ENCODE data around the gene PIN1.
"Not testable (repeated sequence)": the region's sequence is repeated elsewhere in the genome, so short reads cannot be mapped to it uniquely, and the experiment has no call there.

The PIN1 gene

DNA sequence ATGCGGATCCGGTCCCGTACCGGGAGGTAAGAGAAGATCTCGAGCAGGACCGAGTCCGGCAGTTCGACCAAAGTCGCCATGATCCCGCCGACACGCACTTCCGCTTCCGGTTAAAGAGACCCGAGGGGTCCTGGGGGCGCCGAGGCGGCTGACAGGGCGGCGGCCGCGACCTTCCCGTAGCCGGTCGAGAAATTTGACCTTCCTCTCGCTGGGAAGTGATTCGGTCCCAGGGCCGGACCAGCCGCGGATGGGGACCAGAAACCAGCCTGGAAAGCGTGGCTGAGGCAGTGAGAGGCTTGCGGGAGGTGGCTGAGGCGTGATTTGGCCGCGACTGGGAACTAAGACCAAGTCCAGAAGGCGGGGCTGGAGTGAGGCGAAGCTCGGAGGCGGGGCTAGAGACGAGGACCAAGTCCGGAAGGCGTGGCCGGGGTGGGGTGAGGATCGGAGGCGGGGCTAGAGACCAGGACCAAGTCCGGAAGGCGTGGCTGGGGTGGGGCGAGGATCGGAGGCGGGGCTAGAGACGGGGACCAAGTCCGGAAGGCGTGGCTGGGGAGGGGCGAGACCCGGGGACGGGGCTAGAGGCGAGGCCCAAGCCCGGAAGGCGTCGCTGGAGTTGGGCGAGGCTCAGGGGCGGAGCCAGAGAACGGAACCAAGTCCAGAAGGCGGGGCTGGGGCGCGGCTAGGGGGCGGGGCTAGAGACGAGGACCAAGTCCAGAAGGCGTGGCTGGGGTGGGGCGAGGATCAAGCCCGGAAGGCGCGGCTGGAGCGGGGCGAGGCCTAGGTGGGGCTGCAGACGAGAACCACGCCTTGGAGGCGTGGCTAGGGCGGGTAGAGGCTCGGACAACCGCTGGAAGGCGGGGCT is 16.2 kb upstream of the PIN1 start, which contains the start of gene FBXL12:
Gene FBXL12, minus strand, starts transcription at position 346 of the 862 bp plus-strand sequence. Its CDS starts 266 bp downstream, at position 80.
- peak; percentile 97 for DNase-seq

DNA sequence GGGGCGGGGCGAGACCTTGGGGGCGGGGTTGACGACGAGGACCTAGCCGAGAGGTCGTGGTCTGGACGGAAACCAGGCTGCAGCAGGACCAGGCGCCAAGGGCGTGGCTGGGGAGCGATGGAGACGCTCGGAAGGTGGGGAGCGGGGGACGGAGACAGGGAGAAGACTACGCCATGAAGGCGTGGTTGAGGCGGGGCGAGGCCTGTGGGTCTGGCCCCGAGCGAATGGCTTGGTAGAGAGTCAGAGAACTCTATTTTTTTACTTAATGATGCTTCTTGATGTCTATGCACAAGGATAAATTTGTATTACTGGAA is 15.6 kb upstream of the PIN1 start:
- no peak for DNase-seq

DNA sequence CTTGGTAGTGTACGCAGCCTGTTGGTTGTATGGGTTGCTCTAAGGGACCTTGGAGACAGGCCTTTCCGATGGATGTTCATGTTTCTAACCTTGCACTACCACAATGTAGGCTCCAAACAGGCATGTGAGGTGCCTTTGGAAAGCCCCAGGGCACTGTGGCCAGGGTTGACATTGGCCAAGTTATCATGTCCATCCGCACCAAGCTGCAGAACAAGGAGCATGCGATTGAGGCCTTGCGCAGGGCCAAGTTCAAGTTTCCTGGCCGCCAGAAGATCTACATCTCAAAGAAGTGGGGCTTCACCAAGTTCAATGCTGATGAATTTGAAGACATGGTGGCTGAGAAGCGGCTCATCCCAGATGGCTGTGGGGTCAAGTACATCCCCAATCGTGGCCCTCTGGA is 15.1 kb upstream of the PIN1 start:
- not testable (repeated sequence) for DNase-seq

DNA sequence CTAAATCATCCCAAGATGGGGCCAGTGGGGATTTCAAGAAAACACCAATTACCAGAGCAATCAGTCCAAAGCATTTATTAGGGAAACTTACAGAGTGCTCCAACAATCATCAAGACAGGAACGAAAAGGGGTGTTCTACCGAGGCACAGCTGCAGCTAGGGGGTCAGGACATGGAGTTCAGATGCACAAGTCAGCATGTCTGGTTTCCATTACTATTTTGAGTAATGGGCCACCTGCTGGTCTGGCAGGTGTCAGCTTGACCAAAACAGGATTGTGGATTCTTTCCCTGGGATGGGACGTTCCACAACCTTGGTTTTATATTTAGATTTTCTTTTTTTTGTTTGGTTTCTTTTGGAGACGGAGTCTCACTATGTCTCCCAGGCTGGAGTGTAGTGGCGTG is 11.3 kb upstream of the PIN1 start:
- no peak for DNase-seq

DNA sequence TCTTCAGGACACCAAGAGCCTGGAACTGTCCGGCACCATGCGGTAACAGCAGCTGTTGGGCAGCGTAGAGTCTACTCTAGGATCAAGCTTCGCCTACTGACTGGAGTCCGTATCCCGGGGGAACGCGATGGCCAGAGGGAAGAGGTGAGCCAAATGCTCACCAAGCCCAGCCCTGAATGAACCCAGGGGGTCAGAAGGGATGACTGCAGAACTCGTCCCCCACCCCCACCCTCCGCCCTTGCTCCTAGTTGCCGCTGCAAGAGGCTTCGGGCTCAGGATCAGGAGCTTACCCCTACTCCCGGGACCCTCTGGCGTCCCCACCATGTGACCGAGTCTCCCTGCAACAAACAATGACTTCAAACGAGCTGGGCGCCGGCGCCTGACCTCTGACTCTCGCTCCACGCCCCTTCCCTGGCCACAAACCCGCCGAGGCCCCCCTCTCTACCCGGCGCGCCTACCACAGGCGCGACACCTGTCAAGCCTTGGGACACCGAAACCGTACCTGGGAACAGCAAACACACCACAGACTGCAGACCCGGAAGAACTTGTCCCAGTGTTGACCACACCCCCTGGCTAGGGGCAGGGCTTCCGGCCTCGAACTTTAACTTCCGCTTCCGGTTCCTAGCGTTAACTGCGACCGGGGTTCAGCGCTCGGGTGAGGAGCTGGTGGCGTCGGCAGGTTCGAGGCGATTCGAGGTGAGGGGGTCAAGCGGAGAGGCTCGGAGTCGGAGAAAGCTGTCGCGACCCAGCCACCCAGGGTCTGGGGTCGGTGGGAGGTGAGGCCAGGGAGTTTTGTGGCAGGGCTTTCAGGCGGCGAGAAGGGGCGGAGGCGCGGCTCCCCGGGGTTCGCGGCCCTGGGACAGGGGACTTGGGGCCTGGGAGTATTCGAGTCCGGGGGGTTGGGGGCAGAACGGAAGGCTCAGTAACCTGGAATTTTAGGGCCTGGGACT is 7.6 kb upstream of the PIN1 start, which contains the start of gene UBL5:
Gene UBL5, plus strand, starts transcription at position 630 of the 950 bp plus-strand sequence. CDS start 420 bp downstream, outside the sequence.
- peak; percentile 75 for DNase-seq

DNA sequence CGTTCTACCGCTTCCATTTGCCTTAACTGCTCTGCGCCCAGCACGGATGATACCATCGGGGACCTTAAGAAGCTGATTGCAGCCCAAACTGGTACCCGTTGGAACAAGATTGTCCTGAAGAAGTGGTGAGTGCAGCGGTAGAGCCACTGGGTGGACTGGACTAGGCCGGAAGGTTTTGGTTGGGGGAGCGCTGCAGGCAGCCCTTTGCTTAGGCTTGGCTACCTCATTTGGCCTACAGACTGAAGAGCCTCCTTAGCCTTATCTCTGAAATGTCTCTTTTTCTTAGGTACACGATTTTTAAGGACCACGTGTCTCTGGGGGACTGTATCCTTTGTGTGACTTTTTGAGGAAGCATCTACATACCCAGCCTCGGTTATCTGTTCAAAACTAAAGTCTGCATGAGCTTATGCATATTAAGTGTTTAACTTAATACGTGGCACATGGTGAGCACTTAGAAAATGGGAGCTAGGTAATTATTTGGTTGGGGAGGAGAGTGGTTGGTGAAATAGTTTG is 6.5 kb upstream of the PIN1 start:
- no peak for DNase-seq

DNA sequence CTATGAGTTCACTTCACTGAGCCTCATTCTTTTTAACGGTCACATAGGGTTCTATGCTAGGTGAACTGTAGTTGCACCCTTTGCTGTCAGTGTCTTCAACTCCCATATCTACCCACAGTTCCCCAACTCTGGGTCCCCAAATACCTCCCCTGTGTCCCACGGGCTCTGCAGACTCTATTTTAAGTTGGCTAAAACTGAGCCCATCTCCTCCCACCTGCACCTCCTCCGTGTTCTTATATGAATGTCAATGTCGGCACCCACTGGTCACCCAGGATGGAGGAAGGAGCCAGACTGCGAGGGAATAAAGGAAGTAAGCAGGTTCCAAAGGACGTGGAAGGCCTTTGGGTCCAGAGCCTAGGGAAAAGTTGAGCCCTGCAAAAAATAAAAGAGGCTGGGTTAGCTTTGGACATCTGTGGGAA is 802 bp upstream of the PIN1 start:
- DNase-seq: no peak

DNA sequence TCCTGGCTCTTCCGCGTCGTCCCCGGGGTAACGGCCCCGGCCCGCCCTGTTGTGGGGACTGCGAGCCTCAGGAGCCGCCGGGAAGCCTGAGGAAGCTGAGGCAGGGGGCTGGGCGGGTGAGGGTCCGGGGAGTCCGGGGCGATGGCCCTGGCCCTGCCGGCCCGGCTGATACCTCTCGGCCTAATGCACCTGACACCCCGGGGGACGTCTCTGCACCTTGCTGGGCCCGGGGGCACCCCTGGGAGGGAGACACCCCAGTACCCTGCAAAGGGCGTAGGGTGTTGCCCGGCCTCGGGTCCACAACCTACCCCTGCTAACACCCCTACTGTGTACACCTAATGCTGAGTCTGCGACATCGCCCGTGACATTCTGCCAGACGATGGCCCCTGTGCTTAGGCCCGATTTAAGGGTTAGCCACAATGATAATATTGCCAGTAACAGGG is 410 bp downstream of the PIN1 start:
- no peak for DNase-seq

DNA sequence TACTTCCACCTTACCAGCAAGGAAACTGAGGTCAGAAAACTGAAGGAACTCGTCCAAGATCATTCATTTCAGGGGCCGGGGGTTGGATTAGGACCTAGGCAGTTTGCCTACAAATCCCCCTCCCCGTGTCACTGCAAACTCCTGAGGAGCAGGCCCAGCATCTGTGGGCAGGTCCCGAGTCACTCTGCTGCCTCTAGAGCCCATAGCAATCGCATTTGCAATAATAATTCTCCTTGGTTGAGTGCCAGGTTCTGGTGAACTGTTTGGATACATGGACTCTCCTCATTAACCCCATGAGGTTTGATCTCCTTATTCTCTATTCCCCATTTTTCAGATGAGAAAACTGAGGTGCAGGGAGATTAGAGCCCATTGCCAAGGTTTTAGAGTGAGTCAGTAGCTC is 903 bp downstream of the PIN1 start:
- peak; percentile 15 for DNase-seq

DNA sequence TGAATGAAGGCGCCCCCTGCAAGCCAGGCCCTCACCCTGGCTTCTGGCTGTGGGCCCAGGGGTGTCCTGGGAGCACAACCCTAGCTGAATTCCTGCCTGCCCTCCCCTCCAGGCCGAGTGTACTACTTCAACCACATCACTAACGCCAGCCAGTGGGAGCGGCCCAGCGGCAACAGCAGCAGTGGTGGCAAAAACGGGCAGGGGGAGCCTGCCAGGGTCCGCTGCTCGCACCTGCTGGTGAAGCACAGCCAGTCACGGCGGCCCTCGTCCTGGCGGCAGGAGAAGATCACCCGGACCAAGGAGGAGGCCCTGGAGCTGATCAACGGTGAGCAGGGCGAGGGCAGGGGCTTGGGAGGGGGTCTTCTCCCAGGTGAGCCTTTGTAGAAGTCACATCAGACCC is 3.2 kb downstream of the PIN1 start:
- no peak for DNase-seq

DNA sequence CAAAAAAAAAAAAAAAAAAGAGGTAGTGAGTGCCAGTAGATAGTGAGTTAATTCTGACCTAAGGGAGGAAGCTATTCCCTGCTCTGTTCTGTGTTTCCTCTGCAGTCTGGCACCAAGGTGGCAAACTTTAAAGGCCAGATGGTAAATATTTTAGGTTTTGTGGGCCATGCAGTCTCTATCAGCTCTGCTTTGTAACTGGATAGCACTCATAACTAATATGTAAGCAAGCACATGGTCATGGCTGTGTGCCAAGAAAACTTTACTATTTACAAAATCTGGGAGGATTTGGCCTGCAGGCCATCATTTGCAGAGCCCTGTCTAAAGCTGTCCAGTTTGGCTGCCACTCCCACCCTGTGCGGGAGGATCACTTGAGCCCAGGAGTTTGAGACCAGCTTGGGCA is 4.3 kb downstream of the PIN1 start:
- no peak for DNase-seq

DNA sequence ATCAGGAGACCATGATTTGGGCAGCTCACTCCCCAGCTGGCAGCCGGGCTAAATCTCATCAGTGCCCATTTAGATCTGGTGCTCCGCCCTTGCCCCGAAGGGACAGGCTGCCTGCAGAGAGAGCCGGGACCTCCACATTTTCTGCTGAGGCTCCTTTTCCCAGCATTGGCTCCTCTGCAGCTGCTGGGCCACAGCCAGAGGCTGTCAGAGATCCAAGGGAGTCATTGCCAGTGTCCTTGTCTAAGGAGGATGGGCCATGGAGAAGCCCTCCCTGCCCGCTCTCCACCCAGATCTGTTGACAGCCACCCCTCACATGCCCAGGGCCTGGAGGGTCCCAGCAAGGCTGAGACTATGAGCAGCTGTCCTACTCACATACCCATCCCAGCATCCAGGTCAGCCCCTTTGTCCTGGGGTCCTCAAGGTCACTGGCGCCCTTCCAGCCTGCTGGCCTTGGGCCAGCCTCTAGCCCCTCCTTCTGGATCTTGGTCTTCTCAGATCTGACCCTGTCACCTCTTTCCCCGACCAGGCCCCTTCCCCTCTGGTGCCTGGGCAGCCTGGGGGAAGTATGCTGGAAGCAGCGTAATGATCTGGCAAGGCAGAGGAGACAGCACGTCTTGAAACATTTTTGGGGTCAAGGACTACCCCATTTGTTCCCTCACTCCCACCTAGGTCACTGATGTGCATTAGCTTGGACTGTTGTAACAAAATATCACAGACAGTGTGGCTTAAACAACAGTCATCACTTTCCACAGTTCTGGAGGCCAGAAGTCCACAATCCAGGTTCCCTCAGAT is 7.9 kb downstream of the PIN1 start:
- DNase-seq: no peak

DNA sequence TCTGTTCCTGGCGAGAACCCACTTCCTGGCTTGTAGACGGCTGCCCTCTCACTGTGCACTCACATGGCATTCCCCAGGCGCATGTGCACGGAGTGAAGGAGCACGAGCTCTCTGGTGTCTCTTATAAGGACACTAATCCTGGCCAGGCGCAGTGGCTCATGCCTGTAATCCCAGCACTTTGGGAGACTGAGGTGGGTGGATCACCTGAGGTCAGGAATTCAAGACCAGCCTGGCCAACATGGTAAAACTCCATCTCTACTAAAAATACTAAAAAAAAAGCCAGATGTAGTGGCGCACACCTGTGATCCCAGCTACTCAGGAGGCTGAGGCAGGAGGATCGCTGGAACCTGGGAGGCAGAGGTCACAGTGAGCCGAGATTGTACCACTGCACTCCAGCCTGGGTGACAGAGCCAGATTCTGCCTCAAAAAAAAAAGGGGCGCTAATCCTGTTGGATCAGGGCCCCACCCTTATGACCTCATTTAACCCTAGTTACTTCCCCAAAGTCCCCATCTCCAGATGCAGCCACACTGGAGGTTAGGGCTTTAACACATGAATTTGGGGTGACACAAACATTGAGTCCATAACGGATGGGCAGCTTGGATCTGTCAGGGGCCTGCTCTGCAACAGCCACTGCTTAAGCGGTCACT is 8.6 kb downstream of the PIN1 start:
- not testable (repeated sequence) for DNase-seq

DNA sequence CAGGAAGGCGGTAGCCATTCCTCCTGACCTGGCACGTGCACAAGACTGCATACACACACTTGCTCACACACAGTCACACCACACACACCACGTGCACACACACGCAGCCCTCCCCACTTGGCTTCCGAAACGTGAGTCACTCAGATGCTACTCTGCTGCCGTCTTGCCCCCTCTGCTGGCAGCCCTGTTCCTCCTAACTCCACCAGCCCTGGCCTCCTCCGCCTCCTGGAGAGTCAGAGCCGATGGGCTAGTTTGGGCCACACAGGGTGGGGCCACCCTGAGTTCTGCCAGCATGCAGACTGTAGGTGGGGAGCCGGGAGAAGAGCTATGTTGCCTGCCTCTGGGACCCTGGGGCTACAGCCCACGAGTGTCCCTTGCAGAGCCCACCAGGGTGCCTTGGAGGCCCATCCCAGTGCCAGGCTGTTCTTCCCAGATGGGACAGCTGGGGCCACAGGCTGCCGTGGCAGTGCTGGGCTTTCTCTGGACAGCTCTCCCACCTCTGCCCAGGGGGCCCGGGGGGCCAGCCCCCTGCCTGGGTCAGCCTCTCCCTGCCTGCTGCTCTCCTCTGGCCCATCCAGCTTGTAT is 12.1 kb downstream of the PIN1 start:
- peak; percentile 83 for DNase-seq

DNA sequence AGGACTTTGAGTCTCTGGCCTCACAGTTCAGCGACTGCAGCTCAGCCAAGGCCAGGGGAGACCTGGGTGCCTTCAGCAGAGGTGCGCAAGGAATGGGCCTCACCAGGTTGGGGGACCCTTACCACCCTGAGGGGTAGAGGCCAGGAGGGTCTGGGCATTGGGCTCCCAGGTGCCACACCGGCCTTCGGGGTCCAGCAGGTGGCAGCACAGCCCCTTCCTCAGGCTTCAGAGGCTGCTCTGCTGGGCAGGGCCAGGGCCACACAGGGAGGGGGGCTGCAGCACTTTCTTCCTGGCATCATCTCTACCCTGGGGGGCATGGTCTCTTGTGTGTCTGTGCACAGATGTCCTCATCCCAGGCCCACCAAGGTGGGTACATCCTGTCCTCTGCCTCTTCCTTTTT is 12.9 kb downstream of the PIN1 start:
- DNase-seq: no peak

DNA sequence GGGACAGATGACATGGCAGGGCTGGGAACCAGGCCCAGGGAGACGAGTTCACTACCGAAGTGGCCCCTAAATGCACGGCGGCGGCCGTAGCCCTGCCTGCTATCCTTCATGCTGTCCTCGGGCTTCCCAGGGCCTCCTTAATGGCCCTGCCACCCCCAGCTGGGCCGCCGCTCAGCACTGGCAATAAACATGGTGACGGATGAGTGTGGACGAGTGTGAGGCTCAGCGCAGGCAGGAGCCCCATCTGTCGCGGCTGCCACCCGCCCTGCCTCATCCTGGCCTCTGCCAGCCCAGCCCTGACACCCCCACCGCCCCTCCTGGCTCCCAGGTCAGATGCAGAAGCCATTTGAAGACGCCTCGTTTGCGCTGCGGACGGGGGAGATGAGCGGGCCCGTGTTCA is 13.6 kb downstream of the PIN1 start:
- no peak for DNase-seq

DNA sequence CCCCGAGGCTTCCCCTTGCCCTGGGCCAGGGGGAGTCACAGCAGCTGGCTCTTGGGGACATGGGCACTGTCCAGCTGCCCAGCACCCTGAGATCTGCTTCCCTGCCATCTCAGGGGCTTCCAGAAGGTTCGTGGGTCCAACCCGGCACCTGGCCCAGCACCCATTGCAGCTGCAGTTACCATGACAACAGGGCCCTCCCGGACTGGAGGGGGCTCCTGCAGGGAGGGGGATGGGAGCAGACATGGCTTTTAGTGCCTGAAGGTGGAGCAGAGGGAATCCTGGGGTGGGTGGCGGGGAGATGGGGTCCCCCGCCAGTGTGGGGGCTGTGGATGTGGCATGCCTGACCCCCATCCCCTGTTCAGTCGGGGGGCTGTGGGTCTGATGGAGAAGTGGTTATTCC is 14.7 kb downstream of the PIN1 start:
- DNase-seq: no peak

DNA sequence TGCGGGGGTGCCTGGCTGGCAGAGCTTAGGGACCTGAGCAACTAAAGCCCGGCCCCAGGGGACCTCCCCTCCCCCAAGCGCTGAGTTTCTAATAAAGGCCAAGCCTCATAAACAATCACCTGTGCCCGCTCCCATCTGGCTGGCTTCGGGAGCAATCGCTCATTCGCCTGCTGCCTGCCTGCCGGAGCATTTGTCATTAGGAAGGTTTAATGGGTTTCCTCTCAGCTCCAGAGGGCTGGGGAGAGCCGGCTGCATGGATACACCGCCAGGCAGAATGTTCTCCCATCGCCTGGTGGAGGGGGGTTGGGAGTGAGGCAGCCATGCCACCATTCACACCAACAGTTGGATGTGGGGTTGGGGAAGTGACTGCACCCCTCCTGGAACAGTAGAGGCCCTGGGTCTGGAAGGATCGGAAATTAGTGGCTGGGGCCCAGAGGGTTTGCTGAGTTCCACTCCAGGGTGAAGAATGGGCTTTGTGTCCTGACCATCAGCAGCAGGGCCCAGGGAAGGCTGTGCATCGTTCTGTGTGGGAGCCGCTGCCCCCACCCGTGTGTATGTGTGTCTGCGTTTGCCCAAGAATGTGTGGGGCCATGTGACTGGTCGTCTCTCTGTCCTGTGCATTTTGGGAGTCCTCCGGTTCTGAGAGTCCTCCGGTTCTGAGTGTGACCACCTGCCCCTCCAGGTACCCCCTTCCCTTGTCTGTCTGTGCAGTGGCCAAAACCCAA is 15.3 kb downstream of the PIN1 start:
- no peak for DNase-seq

DNA sequence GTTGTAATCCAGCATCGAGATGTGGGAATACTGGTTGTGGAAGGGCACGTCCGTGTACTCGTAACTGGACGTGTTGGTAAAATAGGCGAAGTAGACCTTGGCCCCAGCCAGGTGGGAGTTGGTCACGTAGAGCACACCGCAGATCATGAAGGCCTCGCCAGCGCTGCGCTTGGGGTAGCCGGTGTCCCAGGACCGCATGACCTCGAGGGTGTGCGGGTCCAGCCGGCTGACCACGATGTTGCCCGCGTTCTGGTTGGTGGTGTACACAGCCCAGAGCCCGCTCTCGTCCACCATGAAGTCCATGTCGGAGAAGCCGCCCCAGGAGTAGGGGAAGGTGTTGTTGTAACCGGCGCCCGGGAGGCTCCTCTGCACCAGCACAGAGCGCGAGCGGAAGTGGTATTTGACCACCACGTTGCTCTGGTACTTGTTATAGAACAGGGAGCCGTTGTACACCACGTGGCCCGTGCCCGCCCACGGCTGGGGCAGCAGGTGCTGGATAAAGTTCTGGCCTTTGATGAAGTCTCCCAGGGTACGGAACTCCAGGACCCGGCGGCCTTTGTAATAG is 19.2 kb downstream of the PIN1 start:
- DNase-seq: no peak

DNA sequence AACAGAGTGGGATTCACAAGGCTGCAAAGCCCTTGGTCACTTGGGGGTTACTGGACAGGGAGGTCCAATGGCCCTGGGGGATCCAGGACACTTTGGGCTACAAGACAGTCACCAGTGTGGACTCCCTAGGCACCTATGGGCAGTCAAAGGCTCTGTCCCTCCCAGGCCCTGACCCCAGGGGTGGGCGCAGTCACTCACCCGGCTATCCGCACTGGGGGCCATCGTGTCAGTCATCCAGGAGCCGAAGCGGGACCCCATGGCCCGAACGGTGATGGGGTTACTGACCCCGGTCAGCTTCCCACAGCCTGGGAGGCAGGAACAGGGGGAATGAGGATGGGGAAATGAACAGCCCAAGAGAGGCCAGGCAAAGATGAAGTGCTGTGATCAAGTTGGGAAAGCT is 21.5 kb downstream of the PIN1 start:
- DNase-seq: no peak
